HG02970 (cell line): Measurements from ENCODE around the gene TYMS.

Source experiments
- ATAC-seq: cut with Tn5 transposase; IDR thresholded peaks from one replicate; pipeline ENCODE4 v1.9.1; 2021; ENCODE audit warnings: mild to moderate bottlenecking, moderate library complexity, moderate number of reproducible peaks; ENCODE audit not compliant: unreplicated experiment, low FRiP score

The TYMS gene

GRCh38 chr18:657311-658000, at the start of gene TYMS:
TSS of gene TYMS (plus strand) at chr18:657653. CDS start at chr18:657743, 90 bp downstream.
- peak; percentile 37 for ATAC-seq

- no peak for ATAC-seq
These were observed 49.5 kb upstream of the TYMS start for GRCh38 chr18:607930-608329.

- no peak for ATAC-seq
These were observed 47.1 kb upstream of the TYMS start for GRCh38 chr18:610214-610928.

- no peak for ATAC-seq
These were observed 45.3 kb upstream of the TYMS start for GRCh38 chr18:612156-612555.

GRCh38 chr18:614193-614592, 43.3 kb upstream of the TYMS start:
- no peak for ATAC-seq

- no peak for ATAC-seq
These were observed 42.3 kb upstream of the TYMS start for GRCh38 chr18:615092-615521.

- no peak for ATAC-seq
These were observed 41.7 kb upstream of the TYMS start for GRCh38 chr18:615773-616172.

GRCh38 chr18:616380-616995, 41.0 kb upstream of the TYMS start:
- ATAC-seq, result no peak

- no peak for ATAC-seq
These were observed 39.4 kb upstream of the TYMS start for GRCh38 chr18:617970-618504.

- no peak for ATAC-seq
These were observed 38.8 kb upstream of the TYMS start for GRCh38 chr18:618618-619017.

- no peak for ATAC-seq
These were observed 36.0 kb upstream of the TYMS start for GRCh38 chr18:621291-622043.

- no peak for ATAC-seq
These were observed 35.2 kb upstream of the TYMS start for GRCh38 chr18:622289-622688.

GRCh38 chr18:623761-624620, 33.5 kb upstream of the TYMS start:
- no peak for ATAC-seq

- ATAC-seq, result no peak
These were observed 30.2 kb upstream of the TYMS start for GRCh38 chr18:627231-627630.

GRCh38 chr18:629269-630150, 27.9 kb upstream of the TYMS start:
- no peak for ATAC-seq

- no peak for ATAC-seq
These were observed 25.9 kb upstream of the TYMS start for GRCh38 chr18:631560-631959.

- no peak for ATAC-seq
These were observed 22.9 kb upstream of the TYMS start for GRCh38 chr18:634551-635045.

- no peak for ATAC-seq
These were observed 22.3 kb upstream of the TYMS start for GRCh38 chr18:635171-635570.

GRCh38 chr18:641224-641623, 16.2 kb upstream of the TYMS start:
- ATAC-seq, result no peak
